Loucy (cell line): ENCODE data around the gene AKAP4.

ENCODE experiments used
- H2AFZ ChIP-seq: fragments of 200-600 bp; sonication (generic); 2 replicates; pipeline ENCODE4 v1.6.0; 2016; ENCODE audit warnings: antibody characterized with exemption, mild to moderate bottlenecking, low read length, moderate library complexity
- H3F3A ChIP-seq: fragments of 200-600 bp; 2 replicates; pipeline ENCODE4 v1.6.0; 2016; ENCODE audit warnings: antibody characterized with exemption, low read depth, mild to moderate bottlenecking
- H3K27me3 ChIP-seq: fragments of 200-600 bp; sonication (generic); 2 replicates; pipeline ENCODE4 v1.6.1; 2014; ENCODE audit warnings: low read length, mild to moderate bottlenecking; ENCODE audit not compliant: insufficient read depth, poor library complexity, severe bottlenecking
- H3K36me3 ChIP-seq: fragments of 200-600 bp; sonication (generic); 2 replicates; pipeline ENCODE4 v1.6.1; 2016; ENCODE audit warnings: low read length; ENCODE audit not compliant: insufficient read depth
- H3K4me1 ChIP-seq: fragments of 200-600 bp; sonication (generic); 2 replicates; pipeline ENCODE4 v1.5.1; 2014; ENCODE audit warnings: low read length, mild to moderate bottlenecking; ENCODE audit not compliant: insufficient read depth, poor library complexity, severe bottlenecking
- H3K4me2 ChIP-seq: fragments of 200-600 bp; sonication (generic); 2 replicates; pipeline ENCODE4 v1.6.0; 2014; ENCODE audit warnings: antibody characterized with exemption, low read length, low read depth, mild to moderate bottlenecking; ENCODE audit not compliant: poor library complexity, severe bottlenecking
- H3K4me3 ChIP-seq: fragments of 200-600 bp; sonication (generic); 2 replicates; pipeline ENCODE4 v1.5.1; 2014; ENCODE audit warnings: low read length, mild to moderate bottlenecking, mixed read lengths; ENCODE audit not compliant: poor library complexity, severe bottlenecking
- H3K79me2 ChIP-seq: fragments of 200-600 bp; sonication (generic); 2 replicates; pipeline ENCODE4 v1.6.1; 2014; ENCODE audit warnings: low read length; ENCODE audit not compliant: insufficient read depth
- H3K9ac ChIP-seq: fragments of 200-600 bp; sonication (generic); 2 replicates; pipeline ENCODE4 v1.6.0; 2014; ENCODE audit warnings: mild to moderate bottlenecking, low read depth, low read length, moderate library complexity; ENCODE audit not compliant: poor library complexity, severe bottlenecking
- H3K9me2 ChIP-seq: fragments of 200-600 bp; sonication (generic); replicated peaks from 2 replicates; pipeline ENCODE4 v1.6.1; 2016; ENCODE audit warnings: low read depth, low read length, mixed read lengths
- H3K9me3 ChIP-seq: fragments of 200-600 bp; sonication (generic); 2 replicates; pipeline ENCODE4 v1.6.1; 2014; ENCODE audit warnings: mild to moderate bottlenecking, antibody characterized with exemption, low read length, low read depth; ENCODE audit not compliant: insufficient read depth
- H4K20me1 ChIP-seq: fragments of 200-600 bp; sonication (generic); 2 replicates; pipeline ENCODE4 v1.6.0; 2014; ENCODE audit warnings: antibody characterized with exemption, low read length, mild to moderate bottlenecking; ENCODE audit not compliant: insufficient read depth, poor library complexity, severe bottlenecking
- CTCF ChIP-seq: fragments of 200-600 bp; sonication (generic); conservative IDR thresholded peaks from 2 replicates; pipeline ENCODE4 v1.5.1; 2014; ENCODE audit warnings: mild to moderate bottlenecking, antibody characterized with exemption, low read length
- EZH2phosphoT487 ChIP-seq: fragments of 200-600 bp; IDR thresholded peaks from 2 replicates; pipeline ENCODE4 v1.6.1; 2018; ENCODE audit warnings: antibody characterized with exemption, mild to moderate bottlenecking, moderate library complexity, borderline replicate concordance

AKAP4 gene

GRCh38 chrX:50188859-50189600, 11.8 kb downstream of the AKAP4 start:
- Histone ChIP-seq H3K9me2 (no peaks in the 10 kb centered on the region), H3K9me3 (no peaks in the 10 kb centered on the region), H3F3A (no peaks in the 10 kb centered on the region), H2AFZ (no peak overlapping the region), H3K9ac (no peak overlapping the region), H3K4me1 (no peaks in the 10 kb centered on the region), H4K20me1 (no peaks in the 10 kb centered on the region), H3K36me3 (no peaks in the 10 kb centered on the region), H3K27me3 (no peaks in the 10 kb centered on the region), H3K79me2 (no peaks in the 10 kb centered on the region), H3K4me3 (no peak overlapping the region), H3K4me2 (no peak overlapping the region)
- TF ChIP-seq CTCF (no peak), EZH2phosphoT487 (no peak)

- Histone ChIP-seq H2AFZ (no peak overlapping the region), H3K36me3 (no peaks in the 10 kb centered on the region), H3K9me2 (no peaks in the 10 kb centered on the region), H3K9ac (no peak overlapping the region), H3F3A (no peaks in the 10 kb centered on the region), H3K4me3 (no peak overlapping the region), H4K20me1 (no peaks in the 10 kb centered on the region), H3K4me2 (no peak overlapping the region), H3K9me3 (no peaks in the 10 kb centered on the region), H3K4me1 (no peaks in the 10 kb centered on the region), H3K27me3 (no peaks in the 10 kb centered on the region), H3K79me2 (no peaks in the 10 kb centered on the region)
- no peak for TF ChIP-seq CTCF
- TF ChIP-seq EZH2phosphoT487, result no peak
Measured at GRCh38 chrX:50183891-50184290, 16.9 kb downstream of the AKAP4 start.

GRCh38 chrX:50180073-50180940, 20.5 kb downstream of the AKAP4 start:
- H3K79me2 ChIP-seq, result no peaks in the 10 kb centered on the region
- no peaks in the 10 kb centered on the region for H3F3A ChIP-seq
- no peak overlapping the region for H3K9ac ChIP-seq
- H3K4me2 ChIP-seq, result no peak overlapping the region
- no peak overlapping the region for H3K4me3 ChIP-seq
- H3K36me3 ChIP-seq, result no peaks in the 10 kb centered on the region
- H3K27me3 ChIP-seq, result no peaks in the 10 kb centered on the region
- H3K9me3 ChIP-seq, result no peaks in the 10 kb centered on the region
- TF ChIP-seq EZH2phosphoT487, result no peak
- no peak for TF ChIP-seq CTCF
- no peaks in the 10 kb centered on the region for H3K4me1 ChIP-seq
- H3K9me2 ChIP-seq, result no peaks in the 10 kb centered on the region
- H4K20me1 ChIP-seq, result no peaks in the 10 kb centered on the region
- no peak overlapping the region for H2AFZ ChIP-seq
